ENCODE measurements around the gene RPH3AL.
"Not testable (repeated sequence)": the region's sequence is repeated elsewhere in the genome, so short reads cannot be mapped to it uniquely, and the experiment has no call there.

RPH3AL gene

GRCh38 chr17:200586-200985 lies 152.0 kb downstream of the RPH3AL start:
- TF ChIP-seq CTCF (IDR thresholded peaks at IDR 0.05; ENCODE audit: borderline replicate concordance, insufficient read depth, low read depth, low read length) = no peak

GRCh38 chr17:199806-200545 lies 152.6 kb downstream of the RPH3AL start:
- no peak overlapping the region for H3K4me3 ChIP-seq (ENCODE audit: low read depth, low read length)
- TF ChIP-seq CTCF (IDR thresholded peaks at IDR 0.05; ENCODE audit: borderline replicate concordance, insufficient read depth, low read depth, low read length) = no peak

More at GRCh38 chr17:200586-200985, 152.0 kb downstream of the RPH3AL start:
- H3K4me3 ChIP-seq (ENCODE audit: low read depth, low read length) = no peak overlapping the region

- no peak for TF ChIP-seq CTCF (IDR thresholded peaks at IDR 0.05; ENCODE audit: borderline replicate concordance, insufficient read depth, low read depth, low read length)
- H3K4me3 ChIP-seq (ENCODE audit: low read depth, low read length) = no peak overlapping the region
These were observed 153.4 kb downstream of the RPH3AL start for GRCh38 chr17:199191-199604.

- not testable (repeated sequence) for H3K4me3 ChIP-seq (ENCODE audit: low read depth, low read length)
These were observed 154.4 kb downstream of the RPH3AL start for GRCh38 chr17:198225-198624.

- H3K4me3 ChIP-seq (ENCODE audit: low read depth, low read length) = no peak overlapping the region
- no peak for TF ChIP-seq CTCF (IDR thresholded peaks at IDR 0.05; ENCODE audit: borderline replicate concordance, insufficient read depth, low read depth, low read length)
These were observed 155.3 kb downstream of the RPH3AL start for GRCh38 chr17:197352-197751.

GRCh38 chr17:194828-195602 lies 157.6 kb downstream of the RPH3AL start:
- H3K4me3 ChIP-seq (ENCODE audit: low read depth, low read length) = no peak overlapping the region
- no peak for TF ChIP-seq CTCF (IDR thresholded peaks at IDR 0.05; ENCODE audit: borderline replicate concordance, insufficient read depth, low read depth, low read length)

- no peak overlapping the region for H3K4me3 ChIP-seq (ENCODE audit: low read depth, low read length)
- TF ChIP-seq CTCF (IDR thresholded peaks at IDR 0.05; ENCODE audit: borderline replicate concordance, insufficient read depth, low read depth, low read length) = no peak
These were observed 158.5 kb downstream of the RPH3AL start for GRCh38 chr17:193841-194806.
